GM06990 (cell line): ENCODE measurements around the gene HCN1.

ENCODE experiments used
- DNase-seq: peaks from one replicate; pipeline ENCODE4 v3.0.0-alpha.2; 2011; ENCODE audit not compliant: insufficient read length; ENCODE audit errors: extremely low read depth
- H3K27me3 ChIP-seq: replicated peaks from 2 replicates; pipeline ENCODE4 v1.6.0; 2011; ENCODE audit warnings: low read length; ENCODE audit not compliant: control insufficient read depth, insufficient read depth
- H3K36me3 ChIP-seq: 2 replicates; pipeline ENCODE4 v1.5.1; 2011; ENCODE audit warnings: low read length; ENCODE audit not compliant: control insufficient read depth, insufficient read depth
- H3K4me3 ChIP-seq: replicated peaks from 2 replicates; pipeline ENCODE4 v1.5.1; 2011; ENCODE audit warnings: low read depth, mild to moderate bottlenecking, control low read depth, low read length
- CTCF ChIP-seq: IDR thresholded peaks from 2 replicates; pipeline ENCODE4 v1.5.1; 2011; ENCODE audit warnings: low read length, control low read depth, mild to moderate bottlenecking, inconsistent platforms; ENCODE audit not compliant: insufficient read depth, poor library complexity, severe bottlenecking

HCN1 gene

GRCh38 chr5:45414620-45415573, 281.3 kb downstream of the HCN1 start:
- H3K36me3 ChIP-seq = no peaks in the 10 kb centered on the region
- H3K27me3 ChIP-seq = no peaks in the 10 kb centered on the region
- no peak for DNase-seq
- H3K4me3 ChIP-seq = no peak overlapping the region
- no peak for TF ChIP-seq CTCF

- H3K27me3 ChIP-seq = no peaks in the 10 kb centered on the region
- no peak for TF ChIP-seq CTCF
- DNase-seq = no peak
- H3K4me3 ChIP-seq = no peak overlapping the region
- no peaks in the 10 kb centered on the region for H3K36me3 ChIP-seq
Measured at GRCh38 chr5:45411971-45412612, 284.1 kb downstream of the HCN1 start.

GRCh38 chr5:45410304-45410995, 285.7 kb downstream of the HCN1 start:
- TF ChIP-seq CTCF = no peak
- no peak overlapping the region for H3K4me3 ChIP-seq
- no peak for DNase-seq
- H3K36me3 ChIP-seq = no peaks in the 10 kb centered on the region
- H3K27me3 ChIP-seq = no peaks in the 10 kb centered on the region

- no peak for DNase-seq
- Histone ChIP-seq H3K4me3 (no peak overlapping the region), H3K27me3 (no peaks in the 10 kb centered on the region), H3K36me3 (no peaks in the 10 kb centered on the region)
- no peak for TF ChIP-seq CTCF
Measured at GRCh38 chr5:45408067-45408466, 288.1 kb downstream of the HCN1 start.

- DNase-seq = no peak
- no peak for TF ChIP-seq CTCF
- Histone ChIP-seq H3K36me3 (no peaks in the 10 kb centered on the region), H3K4me3 (no peak overlapping the region), H3K27me3 (no peaks in the 10 kb centered on the region)
Measured at GRCh38 chr5:45402804-45403455, 293.2 kb downstream of the HCN1 start.
